ENCODE results near the gene FHIP1B. TPM values are rescaled to one million over a fixed set of nuclear protein-coding genes. Genes with fewer than 3 reads are reported as not detected.
"Not testable (repeated sequence)": the region's sequence is repeated elsewhere in the genome, so short reads cannot be mapped to it uniquely, and the experiment has no call there.

Gene FHIP1B
- total RNA-seq, 1 experiment from 2014 or later: 16.8 TPM

DNA sequence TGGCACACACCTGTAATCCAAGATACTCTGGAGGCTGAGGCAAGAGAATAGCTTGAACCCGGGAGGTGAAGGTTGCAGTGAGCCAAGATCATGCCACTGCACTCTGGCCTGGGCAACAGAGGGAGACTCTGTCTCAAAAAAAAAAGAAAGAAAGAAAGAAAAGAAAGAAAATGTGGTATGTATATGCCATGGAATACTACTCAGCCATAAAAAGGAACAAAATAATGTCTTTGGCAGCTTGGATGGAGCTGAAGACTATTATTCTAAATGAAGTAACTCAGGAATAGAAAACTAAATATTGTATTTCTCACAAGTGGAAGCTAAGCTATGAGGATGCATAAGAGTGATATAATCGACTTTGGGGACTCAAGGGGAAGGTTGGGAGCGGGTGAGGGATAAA, 14.5 kb upstream of the FHIP1B start:
- in situ Hi-C loops (cut with HindIII; ENCODE audit: low pct_unique_long_range_greater_than_20kb, low sequenced_read_pairs); DNase-seq (ENCODE audit: low read depth, low spot score): not testable (repeated sequence)

DNA sequence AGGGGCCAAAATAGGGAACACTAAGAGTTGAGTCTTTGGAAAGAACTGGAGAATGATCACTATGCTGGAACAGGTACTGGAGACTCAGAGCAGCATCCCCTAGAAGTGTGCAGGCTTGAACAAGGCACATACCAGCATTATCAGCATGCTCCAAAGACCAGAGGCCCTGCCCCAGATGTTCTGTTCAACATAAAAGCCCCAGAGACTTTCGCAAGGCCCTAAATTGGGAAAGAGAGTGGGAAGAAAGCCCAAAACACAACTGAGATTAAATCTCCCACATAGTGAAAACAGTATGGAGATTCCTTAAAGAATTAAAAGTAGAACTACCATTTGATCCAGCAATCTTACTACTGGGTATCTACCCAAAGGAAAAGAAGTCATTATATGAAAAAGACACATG, 13.8 kb upstream of the FHIP1B start:
- in situ Hi-C loops (cut with HindIII; ENCODE audit: low pct_unique_long_range_greater_than_20kb, low sequenced_read_pairs): no loop called here

GRCh38 chr11:6245536-6245935, 11.1 kb upstream of the FHIP1B start:
- no peak for DNase-seq (ENCODE audit: low read depth, low spot score)
- in situ Hi-C loops (cut with HindIII; ENCODE audit: low pct_unique_long_range_greater_than_20kb, low sequenced_read_pairs): no loop called here

More for the DNA sequence above, 13.8 kb upstream of the FHIP1B start:
- DNase-seq (ENCODE audit: low read depth, low spot score): no peak

GRCh38 chr11:6241316-6241715, 6.9 kb upstream of the FHIP1B start:
- no peak for DNase-seq (ENCODE audit: low read depth, low spot score)
- in situ Hi-C loops (cut with HindIII; ENCODE audit: low pct_unique_long_range_greater_than_20kb, low sequenced_read_pairs): no loop called here

- no peak for DNase-seq (ENCODE audit: low read depth, low spot score)
- in situ Hi-C loops (cut with HindIII; ENCODE audit: low pct_unique_long_range_greater_than_20kb, low sequenced_read_pairs): no loop called here
Observed at GRCh38 chr11:6240781-6241180, 6.3 kb upstream of the FHIP1B start.

- DNase-seq (ENCODE audit: low read depth, low spot score): no peak
- in situ Hi-C loops (cut with HindIII; ENCODE audit: low pct_unique_long_range_greater_than_20kb, low sequenced_read_pairs): no loop called here
Observed at GRCh38 chr11:6240139-6240538, 5.7 kb upstream of the FHIP1B start.

DNA sequence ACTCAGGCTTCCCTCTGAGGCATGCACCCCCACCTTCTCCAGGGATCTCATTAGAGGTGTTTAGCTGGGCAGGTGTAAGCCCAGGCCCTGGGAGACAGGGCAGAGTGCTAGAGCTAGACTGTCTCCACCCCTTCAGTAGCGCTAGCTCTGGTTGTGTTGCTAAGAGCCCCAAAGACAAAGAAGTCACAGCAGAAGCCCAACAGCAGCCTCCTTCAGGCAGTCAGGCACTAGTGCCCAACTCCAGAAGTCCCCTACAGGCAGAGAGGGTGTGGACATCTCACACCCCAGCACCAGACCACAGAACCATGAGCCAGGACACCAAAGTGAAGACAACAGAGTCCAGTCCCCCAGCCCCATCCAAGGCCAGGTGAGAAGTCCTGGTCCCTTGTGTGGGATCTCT, 4.5 kb upstream of the FHIP1B start, which contains the start of gene CNGA4:
Gene CNGA4, plus strand, starts transcription at position 188 of the 400 bp plus-strand sequence. Its CDS starts 118 bp downstream, at position 306.
- in situ Hi-C loops (cut with HindIII; ENCODE audit: low pct_unique_long_range_greater_than_20kb, low sequenced_read_pairs): no loop called here
- DNase-seq (ENCODE audit: low read depth, low spot score): no peak

GRCh38 chr11:6237761-6238302, 3.4 kb upstream of the FHIP1B start:
- DNase-seq (ENCODE audit: low read depth, low spot score): no peak
- in situ Hi-C loops (cut with HindIII; ENCODE audit: low pct_unique_long_range_greater_than_20kb, low sequenced_read_pairs): no loop called here

DNA sequence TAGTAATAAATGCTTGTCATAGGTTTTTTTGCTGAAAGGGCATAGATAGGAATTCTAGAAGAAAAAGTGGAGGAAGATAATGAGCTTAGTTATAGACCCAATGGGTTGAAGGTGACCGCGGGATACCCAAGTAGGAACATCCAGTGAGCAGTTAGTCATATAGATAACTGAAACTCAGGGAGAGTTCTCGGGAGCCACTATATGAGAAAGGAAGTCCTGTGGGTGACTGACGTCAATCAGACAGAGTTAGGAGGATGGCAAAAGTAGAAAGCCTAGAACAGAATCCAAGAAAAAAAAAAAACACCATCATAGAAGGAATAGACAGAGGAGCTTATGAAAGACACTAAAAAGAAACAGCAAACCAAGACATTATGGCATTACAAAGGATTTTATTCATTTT, 2.8 kb upstream of the FHIP1B start:
- DNase-seq (ENCODE audit: low read depth, low spot score): peak; percentile 68
- in situ Hi-C loops (cut with HindIII; ENCODE audit: low pct_unique_long_range_greater_than_20kb, low sequenced_read_pairs): no loop called here

DNA sequence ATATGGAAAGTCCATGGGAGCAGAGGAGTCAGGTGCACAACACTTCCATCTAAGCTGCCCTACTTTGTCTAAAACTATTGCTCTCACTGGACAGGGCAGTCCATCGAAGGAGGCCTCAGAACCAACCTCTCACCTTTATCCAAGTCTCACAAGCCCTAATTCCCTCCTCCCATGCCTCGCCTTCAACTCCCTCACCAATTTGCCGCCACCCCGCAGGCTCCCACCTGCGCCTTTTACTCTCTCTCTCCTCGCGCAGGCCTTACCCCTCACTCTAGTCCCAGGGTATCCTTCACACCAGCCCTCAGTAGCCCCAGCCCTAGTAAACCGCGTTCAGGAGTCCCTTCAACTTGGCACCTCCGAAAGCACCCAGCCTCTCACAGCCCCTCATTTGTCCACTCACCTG, 451 bp downstream of the FHIP1B start:
- DNase-seq (ENCODE audit: low read depth, low spot score): no peak
- in situ Hi-C loops (cut with HindIII; ENCODE audit: low pct_unique_long_range_greater_than_20kb, low sequenced_read_pairs): no loop called here

- DNase-seq (ENCODE audit: low read depth, low spot score): no peak
- in situ Hi-C loops (cut with HindIII; ENCODE audit: low pct_unique_long_range_greater_than_20kb, low sequenced_read_pairs): no loop called here
Observed at GRCh38 chr11:6232899-6233298, 1.5 kb downstream of the FHIP1B start.

DNA sequence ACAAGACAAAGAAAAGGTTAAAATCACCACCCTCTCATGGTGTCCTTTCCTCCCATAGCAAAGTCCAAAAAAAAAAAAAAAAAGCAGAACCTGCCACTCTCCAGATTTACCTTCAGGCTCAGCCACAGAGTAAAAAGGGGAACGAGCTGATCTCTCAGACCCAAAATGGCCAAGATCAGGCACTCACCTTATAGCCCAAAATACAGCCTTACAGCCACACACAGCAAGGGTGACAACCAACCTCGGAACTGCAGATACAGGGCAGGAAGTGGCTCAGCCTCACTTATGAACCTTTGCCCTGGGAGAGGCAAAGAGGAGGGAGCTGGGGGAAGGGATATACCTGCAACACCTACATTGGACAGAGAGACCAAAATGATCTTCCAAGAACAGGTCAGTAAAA, 4.5 kb downstream of the FHIP1B start:
- in situ Hi-C loops (cut with HindIII; ENCODE audit: low pct_unique_long_range_greater_than_20kb, low sequenced_read_pairs): no loop called here

GRCh38 chr11:6228520-6228919, 5.9 kb downstream of the FHIP1B start:
- in situ Hi-C loops (cut with HindIII; ENCODE audit: low pct_unique_long_range_greater_than_20kb, low sequenced_read_pairs): no loop called here
- no peak for DNase-seq (ENCODE audit: low read depth, low spot score)

More for the DNA sequence above, 4.5 kb downstream of the FHIP1B start:
- DNase-seq (ENCODE audit: low read depth, low spot score): no peak

DNA sequence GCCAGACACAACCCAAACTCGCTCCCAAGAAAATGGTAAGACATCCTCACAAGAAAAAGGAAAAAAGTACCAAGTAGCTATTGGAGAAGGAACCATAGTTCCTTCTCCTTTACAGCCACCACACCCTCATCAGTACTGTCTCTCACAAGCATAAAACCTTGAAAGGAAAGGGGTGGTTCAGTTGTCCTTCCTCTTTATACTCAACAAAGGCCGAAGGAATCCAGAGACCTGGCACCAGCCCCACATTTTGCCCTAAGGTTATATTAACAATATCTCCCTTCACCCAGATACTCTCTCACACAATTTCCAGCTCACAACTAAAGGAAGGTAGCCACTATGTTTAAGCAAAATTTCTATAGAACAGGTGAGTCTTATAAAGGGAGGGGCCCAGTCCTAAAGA, 8.5 kb downstream of the FHIP1B start:
- in situ Hi-C loops (cut with HindIII; ENCODE audit: low pct_unique_long_range_greater_than_20kb, low sequenced_read_pairs): no loop called here

DNA sequence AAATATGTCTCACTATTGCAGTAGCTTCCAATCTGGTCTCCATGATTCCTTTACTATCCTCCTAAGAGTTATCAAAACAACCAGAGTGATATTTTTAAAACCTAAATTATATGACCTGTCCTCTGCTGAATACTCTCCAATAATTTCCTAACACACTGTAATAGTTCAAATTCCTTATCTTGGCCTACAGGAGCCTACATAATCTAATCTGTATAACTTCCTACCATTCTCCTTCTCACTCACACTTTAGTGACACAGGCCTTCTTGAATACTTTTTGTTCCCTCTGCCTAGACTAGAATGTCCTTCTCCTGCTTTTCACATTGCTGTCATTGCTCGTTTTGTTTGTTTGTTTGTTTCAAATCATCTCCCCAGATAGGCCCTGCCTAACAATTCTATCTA, 9.4 kb downstream of the FHIP1B start:
- no peak for DNase-seq (ENCODE audit: low read depth, low spot score)
- in situ Hi-C loops (cut with HindIII; ENCODE audit: low pct_unique_long_range_greater_than_20kb, low sequenced_read_pairs): no loop called here

More for the DNA sequence above, 8.5 kb downstream of the FHIP1B start:
- DNase-seq (ENCODE audit: low read depth, low spot score): no peak

DNA sequence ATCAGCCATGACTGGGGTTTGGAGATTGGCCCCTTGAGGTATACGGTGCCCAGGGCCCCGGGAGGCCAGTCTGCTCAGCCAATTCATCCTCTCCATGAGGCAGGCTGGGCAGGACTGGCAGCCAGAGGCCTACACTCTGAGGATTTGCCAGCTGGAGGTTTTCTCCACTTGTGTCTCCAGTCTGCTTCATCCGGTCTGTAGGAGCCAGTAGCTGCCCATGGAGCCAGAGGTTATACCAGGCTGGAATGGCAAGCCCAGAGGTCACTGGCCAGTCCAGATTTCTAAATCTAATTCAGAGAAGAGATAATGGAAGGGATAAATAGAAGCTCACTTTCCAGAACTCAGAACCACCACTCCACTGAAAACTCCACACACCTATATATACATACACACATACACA, 10.0 kb downstream of the FHIP1B start:
- in situ Hi-C loops (cut with HindIII; ENCODE audit: low pct_unique_long_range_greater_than_20kb, low sequenced_read_pairs): no loop called here

GRCh38 chr11:6223854-6224253, 10.6 kb downstream of the FHIP1B start:
- in situ Hi-C loops (cut with HindIII; ENCODE audit: low pct_unique_long_range_greater_than_20kb, low sequenced_read_pairs): no loop called here
- DNase-seq (ENCODE audit: low read depth, low spot score): no peak

More for the DNA sequence above, 10.0 kb downstream of the FHIP1B start:
- DNase-seq (ENCODE audit: low read depth, low spot score): no peak

DNA sequence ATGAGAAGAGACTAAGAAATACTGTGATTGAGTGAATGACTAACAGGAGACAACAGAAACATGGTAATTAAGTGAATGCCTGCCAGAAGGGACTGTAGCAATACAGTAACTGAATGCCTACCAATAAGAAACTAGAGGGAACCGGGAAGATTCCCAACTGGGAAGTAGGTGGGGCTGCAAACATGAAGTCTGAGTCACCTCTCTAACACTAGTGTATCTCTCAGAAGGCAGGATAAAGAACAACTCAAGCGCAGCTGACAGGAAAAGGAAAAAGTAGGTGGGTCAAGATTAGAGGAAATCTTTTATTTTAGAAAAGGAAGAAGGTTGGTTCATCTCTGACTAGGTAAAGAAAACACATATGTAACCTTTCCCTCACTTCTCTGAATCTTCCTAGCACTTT, 15.1 kb downstream of the FHIP1B start:
- in situ Hi-C loops (cut with HindIII; ENCODE audit: low pct_unique_long_range_greater_than_20kb, low sequenced_read_pairs): no loop called here
- no peak for DNase-seq (ENCODE audit: low read depth, low spot score)

DNA sequence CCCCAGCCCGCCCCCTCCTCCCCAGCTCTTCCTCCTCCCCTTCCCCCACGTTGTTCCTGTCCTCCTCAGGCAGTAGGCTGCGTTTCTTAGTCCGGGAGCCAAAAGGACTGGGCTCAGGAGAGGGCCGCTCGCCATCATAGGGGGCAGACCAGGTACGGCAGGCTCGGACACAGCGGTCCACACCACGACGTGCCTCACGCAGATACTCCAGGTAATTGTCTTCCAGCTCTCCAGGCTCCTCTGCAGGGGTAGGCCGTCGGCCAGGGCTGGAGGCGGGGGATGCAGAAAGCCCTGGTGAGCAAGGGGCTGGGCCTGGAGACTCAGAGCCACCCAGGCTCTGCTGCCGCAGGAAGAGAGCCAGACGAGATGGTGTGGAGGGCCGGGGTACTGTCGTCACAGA, 16.7 kb downstream of the FHIP1B start:
- in situ Hi-C loops (cut with HindIII; ENCODE audit: low pct_unique_long_range_greater_than_20kb, low sequenced_read_pairs): no loop called here
- DNase-seq (ENCODE audit: low read depth, low spot score): no peak

GRCh38 chr11:6216501-6216900, 17.9 kb downstream of the FHIP1B start:
- no peak for DNase-seq (ENCODE audit: low read depth, low spot score)
- in situ Hi-C loops (cut with HindIII; ENCODE audit: low pct_unique_long_range_greater_than_20kb, low sequenced_read_pairs): no loop called here
